Measurements from ENCODE around the gene SSRP1. TPM values are rescaled to one million over a fixed set of nuclear protein-coding genes. Genes with fewer than 3 reads are reported as not detected.

Gene SSRP1
- total and polyA plus RNA-seq, 2 of the 4 experiments (the other 2 are of a cell fraction), result 106 to 146 TPM

DNA sequence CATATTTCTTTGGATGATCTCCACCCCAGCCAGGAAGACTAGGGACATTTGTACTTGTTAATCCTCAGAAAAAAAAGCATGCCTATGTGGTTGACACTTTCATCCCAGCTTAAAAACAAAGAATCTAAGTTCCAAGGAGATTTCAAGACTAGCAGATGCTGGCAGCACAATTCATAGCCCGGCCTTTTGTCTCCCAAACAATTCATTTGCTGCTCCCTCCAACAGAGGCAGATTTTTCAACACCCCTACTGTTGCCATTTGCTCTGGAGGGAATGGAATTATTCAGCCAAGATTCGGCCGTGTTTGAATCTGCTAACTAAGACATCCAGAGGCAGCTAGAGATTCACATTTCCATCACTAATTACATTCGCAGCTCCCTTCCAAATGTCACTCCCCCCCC is 17.8 kb upstream of the SSRP1 start:
- Histone ChIP-seq H2BK20ac (ENCODE audit: low read depth, low read length) (no peak overlapping the region), H3K27ac (ENCODE audit: insufficient read depth, low read length) (no peak overlapping the region), H2AK9ac (replicated peaks; ENCODE audit: low read depth, low read length, poor library complexity) (no peak overlapping the region), H3K18ac (ENCODE audit: low read depth, low read length) (no peak overlapping the region), H4K20me1 (ENCODE audit: insufficient read depth, low read length) (no peaks in the 10 kb centered on the region), H3K56ac (ENCODE audit: extremely low read depth, insufficient read depth, low read length) (no peak overlapping the region), H2BK120ac (ENCODE audit: low read depth, low read length) (no peak overlapping the region), H2BK15ac (ENCODE audit: low read depth, low read length) (no peak overlapping the region), H4K91ac (ENCODE audit: insufficient read depth, low read depth, low read length) (no peak overlapping the region), H3K36me3 (ENCODE audit: control insufficient read depth, insufficient read depth, low read length) (no peaks in the 10 kb centered on the region), H3K4me1 (ENCODE audit: control insufficient read depth, insufficient read depth, low read length) (peaks cover 2% of the 10 kb centered on the region; the same call in 1 of the 2 replicates), H3K14ac (replicated peaks; ENCODE audit: low read depth, low read length) (no peak overlapping the region), H3K23ac (ENCODE audit: low read depth, low read length) (no peak overlapping the region), H4K8ac (ENCODE audit: low read depth in 2 of 2, low read length in 2 of 2) (no peak overlapping the region), H3K79me1 (ENCODE audit: low read depth in 1 of 2, low read length in 2 of 2) (no peaks in the 10 kb centered on the region), H2AFZ (replicated peaks; ENCODE audit: low read length, poor library complexity) (no peak overlapping the region), H3K4ac (ENCODE audit: low read depth, low read length) (no peak overlapping the region), H3K9me3 (ENCODE audit: control insufficient read depth, insufficient read depth, low read length) (peaks cover 5% of the 10 kb centered on the region; the same call in 1 of the 2 replicates), H2BK5ac (ENCODE audit: low read depth, low read length, poor library complexity, severe bottlenecking) (no peak overlapping the region), H3K9me1 (ENCODE audit: insufficient read depth, low read length) (no peaks in the 10 kb centered on the region), H4K5ac (ENCODE audit: low read depth, low read length) (no peak overlapping the region), H3K9ac (ENCODE audit: low read depth, low read length) (no peak overlapping the region), H3K4me2 (ENCODE audit: low read depth, low read length) (no peak overlapping the region), H3K27me3 (ENCODE audit: control insufficient read depth, insufficient read depth, low read length) (peaks cover 30% of the 10 kb centered on the region), H2AK5ac (ENCODE audit: low read depth, low read length) (no peak overlapping the region), H3K4me3 (ENCODE audit: insufficient read depth, low read depth, low read length) (no peak overlapping the region)
- dilution Hi-C loops (cut with HindIII; ENCODE audit: low sequenced_read_pairs, unreplicated experiment), result no loop called here
- intact Hi-C loops (cut with micrococcal nuclease), result loop anchor here (5.0 kb wide), 1 partner anchor 511 kb away; no protein-coding TSS in a partner anchor
- in situ Hi-C loops (cut with MboI; ENCODE audit: low sequenced_read_pairs), result loop anchor here (25.0 kb wide), 1 partner anchor 516 kb away; no protein-coding TSS in a partner anchor
- POLR2A ChIA-PET (ENCODE audit: unreplicated experiment), result no interaction called here
- no peak for ATAC-seq (ENCODE audit: low read depth)
- CTCF ChIA-PET, result interaction anchor here (0.8 kb wide), 1 partner anchor 103 kb away, joined by 3 read pairs; no protein-coding TSS in a partner anchor
- no peak for DNase-seq
- TF ChIP-seq RAD21 (IDR thresholded peaks at IDR 0.05; ENCODE audit: low read length) (no peak), MAFK (IDR thresholded peaks at IDR 0.05; ENCODE audit: low read depth, low read length) (no peak), RFX5 (IDR thresholded peaks at IDR 0.05; ENCODE audit: low read depth, low read length) (no peak), MXI1 (IDR thresholded peaks at IDR 0.05; ENCODE audit: borderline replicate concordance, low read depth, low read length) (no peak), NFE2L2 (IDR thresholded peaks at IDR 0.05; ENCODE audit: low read depth, low read length) (no peak), RCOR1 (IDR thresholded peaks at IDR 0.05; ENCODE audit: insufficient replicate concordance, low read length) (no peak), POLR2A (IDR thresholded peaks at IDR 0.05; ENCODE audit: low read depth, low read length) (no peak), FOS (IDR thresholded peaks at IDR 0.05; ENCODE audit: low read depth, low read length) (no peak), CHD1 (IDR thresholded peaks at IDR 0.05; ENCODE audit: low read depth, low read length) (no peak)
- TF ChIP-seq, protein P1, sequence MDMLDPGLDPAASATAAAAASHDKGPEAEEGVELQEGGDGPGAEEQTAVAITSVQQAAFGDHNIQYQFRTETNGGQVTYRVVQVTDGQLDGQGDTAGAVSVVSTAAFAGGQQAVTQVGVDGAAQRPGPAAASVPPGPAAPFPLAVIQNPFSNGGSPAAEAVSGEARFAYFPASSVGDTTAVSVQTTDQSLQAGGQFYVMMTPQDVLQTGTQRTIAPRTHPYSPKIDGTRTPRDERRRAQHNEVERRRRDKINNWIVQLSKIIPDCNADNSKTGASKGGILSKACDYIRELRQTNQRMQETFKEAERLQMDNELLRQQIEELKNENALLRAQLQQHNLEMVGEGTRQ (IDR thresholded peaks at IDR 0.05; ENCODE audit: low read depth, low read length), result no peak
- TF ChIP-seq, protein P2, sequence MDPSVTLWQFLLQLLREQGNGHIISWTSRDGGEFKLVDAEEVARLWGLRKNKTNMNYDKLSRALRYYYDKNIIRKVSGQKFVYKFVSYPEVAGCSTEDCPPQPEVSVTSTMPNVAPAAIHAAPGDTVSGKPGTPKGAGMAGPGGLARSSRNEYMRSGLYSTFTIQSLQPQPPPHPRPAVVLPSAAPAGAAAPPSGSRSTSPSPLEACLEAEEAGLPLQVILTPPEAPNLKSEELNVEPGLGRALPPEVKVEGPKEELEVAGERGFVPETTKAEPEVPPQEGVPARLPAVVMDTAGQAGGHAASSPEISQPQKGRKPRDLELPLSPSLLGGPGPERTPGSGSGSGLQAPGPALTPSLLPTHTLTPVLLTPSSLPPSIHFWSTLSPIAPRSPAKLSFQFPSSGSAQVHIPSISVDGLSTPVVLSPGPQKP (IDR thresholded peaks at IDR 0.05; ENCODE audit: borderline replicate concordance, low read depth, low read length), result no peak
- TF ChIP-seq, protein P3, sequence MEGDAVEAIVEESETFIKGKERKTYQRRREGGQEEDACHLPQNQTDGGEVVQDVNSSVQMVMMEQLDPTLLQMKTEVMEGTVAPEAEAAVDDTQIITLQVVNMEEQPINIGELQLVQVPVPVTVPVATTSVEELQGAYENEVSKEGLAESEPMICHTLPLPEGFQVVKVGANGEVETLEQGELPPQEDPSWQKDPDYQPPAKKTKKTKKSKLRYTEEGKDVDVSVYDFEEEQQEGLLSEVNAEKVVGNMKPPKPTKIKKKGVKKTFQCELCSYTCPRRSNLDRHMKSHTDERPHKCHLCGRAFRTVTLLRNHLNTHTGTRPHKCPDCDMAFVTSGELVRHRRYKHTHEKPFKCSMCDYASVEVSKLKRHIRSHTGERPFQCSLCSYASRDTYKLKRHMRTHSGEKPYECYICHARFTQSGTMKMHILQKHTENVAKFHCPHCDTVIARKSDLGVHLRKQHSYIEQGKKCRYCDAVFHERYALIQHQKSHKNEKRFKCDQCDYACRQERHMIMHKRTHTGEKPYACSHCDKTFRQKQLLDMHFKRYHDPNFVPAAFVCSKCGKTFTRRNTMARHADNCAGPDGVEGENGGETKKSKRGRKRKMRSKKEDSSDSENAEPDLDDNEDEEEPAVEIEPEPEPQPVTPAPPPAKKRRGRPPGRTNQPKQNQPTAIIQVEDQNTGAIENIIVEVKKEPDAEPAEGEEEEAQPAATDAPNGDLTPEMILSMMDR (conservative IDR thresholded peaks at IDR 0.05; ENCODE audit: low read depth, low read length), result no peak
- no TSS peak for BruUV-seq (replicated peaks)
- no CpG with 5 or more reads among the region's 4 CpGs for WGBS, 2 experiments (ENCODE audit: extremely low coverage in 2 of 2, insufficient read length in 1 of 2)
